Metanephros (tissue), 2 donors: Measurements from ENCODE around the gene APOBEC3H. TPM values are rescaled to one million over a fixed set of nuclear protein-coding genes. Genes with fewer than 3 reads are reported as not detected.

Source experiments
- small RNA-seq: library from RNA; depleted of rRNA; stranded (forward); fragments of <200 nt; gene quantifications from one replicate; pipeline ENCODE3, GENCODE V24; 2014; ENCODE audit warnings: low replicate concordance
- total RNA-seq: library from RNA; depleted of rRNA; stranded (reverse); fragments of >200 nt; gene quantifications from one replicate; pipeline ENCODE4 v1.2.3, GENCODE V29; 2014

The APOBEC3H gene
- total RNA-seq = 0.18 TPM

GRCh38 chr22:39097098-39098020, at the start of gene APOBEC3H:
Gene APOBEC3H, plus strand, starts transcription at chr22:39097244. Its CDS starts 3,035 bp downstream, at chr22:39100279.

DNA sequence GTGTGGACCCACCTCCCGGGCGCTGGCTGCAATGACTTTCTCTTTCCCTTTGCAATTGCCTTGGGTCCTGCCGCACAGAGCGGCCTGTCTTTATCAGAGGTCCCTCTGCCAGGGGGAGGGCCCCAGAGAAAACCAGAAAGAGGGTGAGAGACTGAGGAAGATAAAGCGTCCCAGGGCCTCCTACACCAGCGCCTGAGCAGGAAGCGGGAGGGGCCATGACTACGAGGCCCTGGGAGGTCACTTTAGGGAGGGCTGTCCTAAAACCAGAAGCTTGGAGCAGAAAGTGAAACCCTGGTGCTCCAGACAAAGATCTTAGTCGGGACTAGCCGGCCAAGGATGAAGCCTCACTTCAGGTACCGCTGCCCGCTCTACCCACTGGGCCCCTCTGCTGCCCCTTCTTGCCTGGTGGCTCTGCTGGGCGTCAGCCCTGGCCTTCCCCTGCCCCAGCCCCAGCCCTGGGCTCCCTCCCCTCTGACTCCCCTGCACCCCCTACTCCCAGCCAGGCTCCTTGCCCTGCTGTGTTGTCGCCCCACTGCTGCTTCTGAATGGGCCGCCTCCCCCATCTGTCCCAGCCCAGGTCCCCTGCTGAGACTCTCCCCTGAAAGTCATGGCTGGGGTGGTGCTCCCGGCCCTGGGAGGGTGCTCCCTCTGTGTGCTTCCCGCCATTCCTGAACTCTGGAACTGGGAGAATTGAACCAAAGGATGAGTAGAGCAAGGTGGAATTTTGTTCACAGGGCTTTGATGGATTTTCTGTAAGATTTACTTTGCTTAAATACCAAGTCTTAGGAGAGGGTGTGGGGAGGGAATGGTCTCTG, 19.8 kb upstream of the APOBEC3H start, which contains the start of gene APOBEC3G:
APOBEC3G (plus strand) TSS at position 250 of the 815 bp plus-strand sequence; CDS start at position 337, 87 bp downstream.

GRCh38 chr22:39152511-39153219, 55.6 kb downstream of the APOBEC3H start, which contains the start of gene CBX7:
Gene CBX7, minus strand, starts transcription at chr22:39152680. Its CDS starts 236 bp downstream, at chr22:39152444.

Small RNAs within 50 kb of the gene (small RNA-seq; reads per million reads assigned to genes)
- gene AL022318.2 (not detected), gene COX5BP7 (not detected)

Other genes starting within 250 kb of the APOBEC3H start
- 33.5 TPM for gene CBX6, start 225.0 kb upstream of the APOBEC3H start, total RNA-seq
- gene APOBEC3A, start 139.6 kb upstream of the APOBEC3H start, total RNA-seq = 2.5 TPM
- 2.6 TPM for gene APOBEC3B, start 114.9 kb upstream of the APOBEC3H start, total RNA-seq
- 4.4 TPM for gene APOBEC3C, start 83.0 kb upstream of the APOBEC3H start, total RNA-seq
- gene APOBEC3D, start 76.1 kb upstream of the APOBEC3H start, total RNA-seq = 1.1 TPM
- 7.5 TPM for gene APOBEC3F, start 56.4 kb upstream of the APOBEC3H start, total RNA-seq
- gene APOBEC3G, start 20.0 kb upstream of the APOBEC3H start, total RNA-seq = 12.0 TPM
- gene CBX7, start 55.4 kb downstream of the APOBEC3H start, total RNA-seq = 14.7 TPM
- gene PDGFB, start 147.7 kb downstream of the APOBEC3H start, total RNA-seq = 15.8 TPM
- gene RPL3, start 222.4 kb downstream of the APOBEC3H start, total RNA-seq = 3,148 TPM